HG03159 (cell line): ENCODE measurements around the gene TRPM7.
"Not testable (repeated sequence)": the region's sequence is repeated elsewhere in the genome, so short reads cannot be mapped to it uniquely, and the experiment has no call there.

Source experiments
- ATAC-seq: cut with Tn5 transposase; IDR thresholded peaks from one replicate; pipeline ENCODE4 v1.9.1; 2021; ENCODE audit warnings: mild to moderate bottlenecking, moderate library complexity; ENCODE audit not compliant: unreplicated experiment

TRPM7 gene

GRCh38 chr15:50665938-50666337 is 20.7 kb downstream of the TRPM7 start:
- ATAC-seq: no peak

- no peak for ATAC-seq
Measured at GRCh38 chr15:50655555-50655954, 31.0 kb downstream of the TRPM7 start.

DNA sequence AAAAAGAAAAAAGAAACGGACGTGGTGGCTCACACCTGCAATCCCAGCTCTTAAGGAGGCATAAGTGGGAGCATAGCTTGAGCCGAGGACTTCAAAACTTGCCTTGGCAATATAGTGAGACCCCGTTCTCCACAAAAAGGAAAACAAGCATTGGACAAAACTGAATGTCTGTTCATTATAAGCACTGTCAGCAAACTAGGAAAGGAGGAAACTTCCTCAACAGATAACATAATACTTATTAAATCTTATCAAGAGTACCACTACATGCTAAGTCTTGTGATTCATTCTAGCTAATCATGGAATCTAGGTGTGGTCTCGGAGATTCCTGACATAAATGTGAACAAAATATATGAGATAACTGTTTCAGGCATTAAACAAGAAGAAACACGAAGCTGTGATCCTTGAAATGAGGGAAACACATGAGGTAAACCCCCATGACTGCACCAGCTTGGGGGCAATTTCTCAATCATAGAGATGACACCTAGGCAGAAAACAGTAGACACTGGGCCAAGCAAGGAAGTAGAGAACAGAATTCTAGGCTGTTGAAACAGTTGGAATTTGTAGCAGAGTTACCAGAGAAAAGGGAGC is 33.3 kb downstream of the TRPM7 start:
- no peak for ATAC-seq

- no peak for ATAC-seq
Measured at GRCh38 chr15:50652671-50653070, 33.9 kb downstream of the TRPM7 start.

- no peak for ATAC-seq
Measured at GRCh38 chr15:50641318-50641717, 45.3 kb downstream of the TRPM7 start.

GRCh38 chr15:50636146-50636545 is 50.5 kb downstream of the TRPM7 start:
- no peak for ATAC-seq

GRCh38 chr15:50633653-50634052 is 52.9 kb downstream of the TRPM7 start:
- no peak for ATAC-seq

DNA sequence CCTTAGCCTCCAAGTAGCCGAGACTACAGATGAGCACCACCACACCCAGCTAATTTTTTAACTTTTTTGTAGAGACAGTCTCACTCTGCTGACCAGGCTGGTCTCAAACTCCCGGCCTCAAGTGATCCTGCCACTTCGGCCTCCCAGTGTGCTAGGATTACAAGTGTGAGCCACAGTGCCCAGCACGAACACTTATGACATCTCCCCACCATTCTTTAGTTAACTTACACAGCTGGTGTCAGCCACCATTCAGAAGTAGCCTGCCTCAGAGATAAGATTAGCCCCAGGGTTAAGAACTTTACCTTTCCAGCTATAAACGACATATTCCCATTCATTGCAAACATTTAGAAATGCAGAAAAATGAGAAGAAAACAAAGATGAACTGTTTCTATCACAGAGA is 58.2 kb downstream of the TRPM7 start:
- no peak for ATAC-seq

DNA sequence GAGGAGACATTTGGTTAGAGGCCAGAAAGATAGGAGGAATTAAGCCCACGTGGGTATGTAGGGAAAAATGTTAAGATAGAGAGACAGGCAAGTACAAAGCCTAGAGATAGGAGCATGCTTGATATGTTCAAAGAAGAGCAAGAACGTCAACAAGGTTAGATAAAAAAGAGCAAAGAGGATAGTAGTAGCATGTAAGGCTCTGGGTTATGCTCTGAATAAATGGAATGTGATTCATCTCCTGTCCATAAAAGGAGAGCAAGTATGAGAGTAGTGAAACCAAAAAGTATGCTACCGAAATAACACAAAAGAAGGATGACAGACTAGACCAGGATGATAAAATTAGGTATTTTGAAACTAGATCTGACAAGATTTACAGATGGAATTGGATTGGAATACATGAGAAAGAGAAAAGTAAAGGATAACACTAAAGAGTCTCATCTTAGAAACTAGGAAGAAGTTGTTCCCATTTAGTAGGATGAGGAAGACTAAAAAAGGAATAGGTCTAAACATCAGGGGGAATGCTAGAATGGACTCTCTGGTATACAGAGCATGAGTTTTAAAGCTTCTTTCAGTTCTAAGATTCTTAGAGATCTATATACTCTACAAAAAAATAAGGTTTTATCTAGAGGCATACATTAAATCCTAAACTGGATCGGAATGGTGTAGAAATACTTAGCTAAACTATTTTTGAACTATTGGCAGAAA is 59.1 kb downstream of the TRPM7 start:
- no peak for ATAC-seq

GRCh38 chr15:50624616-50625168 is 61.9 kb downstream of the TRPM7 start:
- ATAC-seq: no peak

- ATAC-seq: not testable (repeated sequence)
Measured at GRCh38 chr15:50622361-50622943, 64.1 kb downstream of the TRPM7 start.

DNA sequence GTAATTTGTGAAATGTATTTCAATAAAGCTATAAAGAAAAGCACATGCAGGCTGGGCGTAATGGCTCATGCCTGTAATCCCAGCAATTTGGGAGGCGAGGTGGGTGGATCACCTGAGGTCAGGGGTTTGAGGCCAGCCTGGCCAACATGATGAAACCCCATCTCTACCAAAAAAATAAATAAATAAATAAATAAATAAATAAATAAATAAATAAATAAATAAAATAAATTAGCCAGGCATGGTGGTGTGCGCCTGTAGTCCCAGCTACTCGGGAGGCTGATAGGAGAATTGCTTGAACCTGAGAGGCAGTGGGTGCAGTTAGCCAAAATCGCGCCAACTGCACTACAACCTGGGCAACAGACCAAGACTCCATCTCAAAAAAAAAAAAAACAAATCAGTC is 69.6 kb downstream of the TRPM7 start:
- not testable (repeated sequence) for ATAC-seq

DNA sequence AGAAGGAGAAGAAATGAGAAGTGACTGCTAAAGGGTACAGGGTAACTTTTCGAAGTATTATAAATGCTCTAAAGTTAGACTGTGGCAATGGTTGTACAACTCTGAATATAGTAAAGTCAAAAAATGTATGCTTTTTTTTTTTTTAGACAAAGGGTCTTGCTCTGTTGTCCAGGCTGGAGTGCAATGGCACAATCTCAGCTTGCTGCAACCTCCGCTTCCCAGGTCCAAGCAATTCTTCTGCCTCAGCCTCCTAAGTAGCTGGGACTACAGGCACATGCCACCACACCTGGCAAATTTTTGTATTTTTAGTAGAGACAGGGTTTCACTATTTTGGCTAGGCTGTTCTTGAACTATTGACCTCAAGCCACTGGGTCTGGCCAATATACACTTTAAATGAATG is 70.0 kb downstream of the TRPM7 start:
- not testable (repeated sequence) for ATAC-seq

- no peak for ATAC-seq
Measured at GRCh38 chr15:50613600-50613999, 73.0 kb downstream of the TRPM7 start.

DNA sequence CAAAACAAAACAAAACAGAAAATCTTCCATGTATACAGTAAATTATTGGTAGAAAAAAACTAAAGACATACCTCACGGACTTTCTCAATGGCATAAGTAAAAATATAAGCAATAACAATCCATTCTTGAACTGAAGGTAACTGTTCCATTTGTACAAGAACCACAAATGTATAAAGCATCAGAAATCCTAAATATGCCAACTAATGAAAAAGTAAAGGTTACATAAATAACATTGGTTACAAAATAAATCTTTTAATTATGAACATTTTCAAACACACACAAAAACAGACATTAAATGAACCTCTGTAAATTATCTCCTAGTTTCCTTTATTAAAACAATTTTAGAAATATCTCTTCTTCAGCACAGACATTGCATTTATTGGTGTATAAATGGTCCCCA is 79.5 kb downstream of the TRPM7 start:
- no peak for ATAC-seq

- ATAC-seq: no peak
Measured at GRCh38 chr15:50605462-50605861, 81.1 kb downstream of the TRPM7 start.

GRCh38 chr15:50602028-50602427 is 84.6 kb downstream of the TRPM7 start:
- ATAC-seq: not testable (repeated sequence)

- ATAC-seq: no peak
Measured at GRCh38 chr15:50594311-50594710, 92.3 kb downstream of the TRPM7 start.

DNA sequence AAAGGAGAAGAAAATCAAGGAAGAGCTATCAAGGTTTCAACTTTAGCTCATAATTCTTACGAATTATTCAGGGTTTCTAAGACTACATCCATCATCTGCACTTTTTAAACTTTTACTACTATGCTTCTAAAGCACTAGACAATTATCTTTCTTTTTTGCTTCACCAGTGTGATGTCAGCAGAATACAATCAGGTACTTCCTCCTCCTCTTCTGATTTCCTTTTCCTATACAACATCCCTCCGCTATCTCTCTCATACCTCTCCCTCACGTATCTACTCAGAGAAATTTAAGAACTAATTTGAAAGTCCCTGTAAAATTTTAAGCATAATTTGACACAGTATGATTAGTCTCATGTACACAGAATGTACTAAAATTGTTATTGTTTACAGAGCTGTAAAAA is 92.8 kb downstream of the TRPM7 start:
- ATAC-seq: no peak

- no peak for ATAC-seq
Measured at GRCh38 chr15:50590288-50590687, 96.3 kb downstream of the TRPM7 start.

DNA sequence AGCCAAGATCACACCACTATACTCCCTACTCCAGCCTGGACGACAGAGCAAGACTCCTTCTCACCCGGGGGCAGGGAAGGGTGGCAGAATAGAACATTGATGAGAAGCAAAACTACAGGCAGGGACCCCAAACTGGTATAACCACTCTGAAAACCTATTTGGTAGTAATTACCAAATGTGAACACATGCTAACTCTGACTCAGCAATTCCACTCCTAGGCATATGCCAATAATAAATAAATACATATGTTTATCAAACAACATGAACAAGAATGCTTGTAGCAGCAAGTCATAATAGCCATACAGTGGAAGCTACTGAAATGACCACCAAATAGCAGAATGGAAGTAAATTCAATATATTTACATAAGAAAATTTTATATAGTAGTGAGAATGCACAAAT is 109.1 kb downstream of the TRPM7 start:
- no peak for ATAC-seq

DNA sequence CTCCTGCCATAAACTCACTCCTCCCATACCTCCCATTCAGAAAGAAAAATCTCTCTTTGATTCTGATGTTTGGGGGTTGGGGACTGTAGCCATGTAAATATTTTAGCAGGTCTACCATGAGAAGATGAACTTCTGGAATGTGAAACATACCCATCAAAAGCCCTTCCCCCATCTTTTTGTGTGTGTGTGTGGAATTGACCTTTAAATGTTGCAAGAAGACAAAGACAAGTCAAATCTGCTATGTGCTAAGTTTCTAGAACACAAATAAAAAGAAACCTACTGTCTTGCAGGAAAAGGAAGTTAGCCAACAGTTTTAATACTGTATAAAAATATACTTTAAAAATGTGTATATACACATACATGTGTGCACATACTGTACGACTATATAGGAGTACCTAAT is 110.4 kb downstream of the TRPM7 start:
- ATAC-seq: no peak
